GM12873 (cell line): ENCODE measurements around the gene ACAT2.

Experiments
- CTCF ChIP-seq: IDR thresholded peaks from 2 replicates; pipeline ENCODE4 v1.5.1; 2012; ENCODE audit warnings: low read depth, mild to moderate bottlenecking, moderate library complexity, low read length, control low read depth; ENCODE audit not compliant: insufficient read depth; ENCODE audit errors: missing control alignments

The ACAT2 gene

GRCh38 chr6:159761873-159762680 is at the start of gene ACAT2:
TSS of gene ACAT2 (plus strand) at chr6:159762045. CDS start at chr6:159762088, 43 bp downstream.
- no peak for TF ChIP-seq CTCF

- no peak for TF ChIP-seq CTCF
These were observed 47.9 kb upstream of the ACAT2 start for GRCh38 chr6:159713984-159714383.

GRCh38 chr6:159714404-159714803 is 47.4 kb upstream of the ACAT2 start:
- no peak for TF ChIP-seq CTCF

GRCh38 chr6:159715166-159715565 is 46.7 kb upstream of the ACAT2 start:
- no peak for TF ChIP-seq CTCF

GRCh38 chr6:159715605-159716004 is 46.2 kb upstream of the ACAT2 start:
- TF ChIP-seq CTCF = no peak

GRCh38 chr6:159716247-159717096 is 45.4 kb upstream of the ACAT2 start:
- TF ChIP-seq CTCF = no peak

- TF ChIP-seq CTCF = no peak
These were observed 43.2 kb upstream of the ACAT2 start for GRCh38 chr6:159718634-159719033.
